IMR-90 (cell line): ENCODE measurements around the gene ADPRHL1. TPM values are rescaled to one million over a fixed set of nuclear protein-coding genes. Genes with fewer than 3 reads are reported as not detected.

Source experiments
- ATAC-seq: fragments of 200-7000 bp; cut with Tn5 transposase; 2 replicates; pipeline ENCODE4 v1.9.1; 2020; ENCODE audit warnings: low read depth, mild to moderate bottlenecking, moderate library complexity
- BruUV-seq: library from RNA; stranded (reverse); fragments of 400-500 nt; replicated peaks from 2 replicates; lab custom pipeline; 2021; lab: Mats Ljungman, UMichigan
- CTCF ChIA-PET: fragments of 300-600 bp; formaldehyde crosslinking; extraction: SDS; loops from one replicate; lab custom pipeline; 2021; ENCODE audit warnings: antibody characterized with exemption; lab: Yijun Ruan, JAX
- POLR2A ChIA-PET: fragments of 300-600 bp; sonication (Branson Sonifier 250); formaldehyde crosslinking; loops from one replicate; lab custom pipeline; 2022; ENCODE audit warnings: antibody characterized with exemption; ENCODE audit not compliant: unreplicated experiment; lab: Charles Lee
- DNase-seq: peaks from one replicate; pipeline ENCODE4 v3.0.0; 2013
- H2AFZ ChIP-seq: replicated peaks from 2 replicates; pipeline ENCODE3; 2013; ENCODE audit warnings: low read length, mild to moderate bottlenecking; ENCODE audit not compliant: poor library complexity
- H2AK5ac ChIP-seq: 2 replicates; pipeline ENCODE4 v1.6.1; 2013; ENCODE audit warnings: low read depth, low read length, inconsistent platforms
- H2AK9ac ChIP-seq: replicated peaks from 2 replicates; pipeline ENCODE3; 2013; ENCODE audit warnings: mild to moderate bottlenecking, low read depth, low read length, moderate library complexity; ENCODE audit not compliant: poor library complexity
- H2BK120ac ChIP-seq: 2 replicates; pipeline ENCODE4 v1.6.1; 2013; ENCODE audit warnings: low read depth, low read length, inconsistent platforms
- H2BK15ac ChIP-seq: 3 replicates; pipeline ENCODE4 v1.6.1; 2013; ENCODE audit warnings: low read depth, low read length, inconsistent platforms
- H2BK20ac ChIP-seq: 2 replicates; pipeline ENCODE4 v1.6.1; 2013; ENCODE audit warnings: low read depth, mild to moderate bottlenecking, inconsistent platforms, low read length, moderate library complexity
- H2BK5ac ChIP-seq: 2 replicates; pipeline ENCODE4 v1.6.1; 2013; ENCODE audit warnings: mild to moderate bottlenecking, low read depth, low read length, inconsistent platforms; ENCODE audit not compliant: poor library complexity, severe bottlenecking
- H3K14ac ChIP-seq: replicated peaks from 2 replicates; pipeline ENCODE4 v1.6.1; 2013; ENCODE audit warnings: low read depth, low read length, inconsistent platforms
- H3K18ac ChIP-seq: 2 replicates; pipeline ENCODE4 v1.6.1; 2013; ENCODE audit warnings: low read depth, low read length, control low read depth
- H3K23ac ChIP-seq: 2 replicates; pipeline ENCODE4 v1.6.1; 2013; ENCODE audit warnings: low read depth, low read length, inconsistent platforms
- H3K27ac ChIP-seq: 2 replicates; pipeline ENCODE4 v1.5.1; 2013; ENCODE audit warnings: mild to moderate bottlenecking, control low read depth, low read length; ENCODE audit not compliant: insufficient read depth
- H3K27me3 ChIP-seq: 2 replicates; pipeline ENCODE4 v1.6.1; 2013; ENCODE audit warnings: low read length; ENCODE audit not compliant: control insufficient read depth, insufficient read depth
- H3K36me3 ChIP-seq: 2 replicates; pipeline ENCODE4 v1.6.1; 2013; ENCODE audit warnings: low read length, mixed read lengths; ENCODE audit not compliant: control insufficient read depth, insufficient read depth
- H3K4ac ChIP-seq: 2 replicates; pipeline ENCODE4 v1.6.1; 2013; ENCODE audit warnings: low read depth, low read length, inconsistent platforms
- H3K4me1 ChIP-seq: 2 replicates; pipeline ENCODE4 v1.6.1; 2013; ENCODE audit warnings: low read length, mixed read lengths; ENCODE audit not compliant: control insufficient read depth, insufficient read depth
- H3K4me2 ChIP-seq: 2 replicates; pipeline ENCODE4 v1.6.1; 2013; ENCODE audit warnings: low read depth, mild to moderate bottlenecking, control low read depth, low read length, moderate library complexity
- H3K4me3 ChIP-seq: 2 replicates; pipeline ENCODE4 v1.5.1; 2013; ENCODE audit warnings: low read depth, mild to moderate bottlenecking, control low read depth, low read length, moderate library complexity; ENCODE audit not compliant: insufficient read depth
- H3K56ac ChIP-seq: 2 replicates; pipeline ENCODE4 v1.6.1; 2013; ENCODE audit warnings: low read length, inconsistent platforms; ENCODE audit not compliant: insufficient read depth; ENCODE audit errors: extremely low read depth
- H3K79me1 ChIP-seq, 2 experiments: 2 replicates each; pipeline ENCODE4 v1.6.1; 2013; ENCODE audit warnings: low read length in 2 of 2, inconsistent platforms in 1 of 2, low read depth in 1 of 2
- H3K9ac ChIP-seq: 2 replicates; pipeline ENCODE4 v1.6.1; 2013; ENCODE audit warnings: low read depth, low read length, control low read depth
- H3K9me1 ChIP-seq: 2 replicates; pipeline ENCODE4 v1.6.1; 2013; ENCODE audit warnings: low read length, inconsistent platforms; ENCODE audit not compliant: insufficient read depth
- H3K9me3 ChIP-seq: 2 replicates; pipeline ENCODE4 v1.6.1; 2013; ENCODE audit warnings: low read length; ENCODE audit not compliant: control insufficient read depth, insufficient read depth
- H4K20me1 ChIP-seq: 2 replicates; pipeline ENCODE4 v1.6.1; 2013; ENCODE audit warnings: low read length, inconsistent platforms; ENCODE audit not compliant: insufficient read depth
- H4K5ac ChIP-seq: 2 replicates; pipeline ENCODE4 v1.6.1; 2013; ENCODE audit warnings: mild to moderate bottlenecking, low read depth, low read length, control low read depth
- H4K8ac ChIP-seq, 2 experiments: 2 replicates each; pipeline ENCODE4 v1.6.1; 2013; ENCODE audit warnings: low read depth in 2 of 2, low read length in 2 of 2, control low read depth in 1 of 2, inconsistent platforms in 1 of 2
- H4K91ac ChIP-seq: 2 replicates; pipeline ENCODE4 v1.6.1; 2013; ENCODE audit warnings: low read depth, low read length, inconsistent platforms; ENCODE audit not compliant: insufficient read depth
- BHLHE40 ChIP-seq: fragments of 150-350 bp; IDR thresholded peaks from 2 replicates; pipeline ENCODE4 v1.6.1; 2016; ENCODE audit warnings: mild to moderate bottlenecking, low read depth, low read length
- CEBPB ChIP-seq: IDR thresholded peaks from 2 replicates; pipeline ENCODE4 v1.6.1; 2012; ENCODE audit warnings: low read depth, low read length, improper control_type of control experiment
- CHD1 ChIP-seq: IDR thresholded peaks from 2 replicates; pipeline ENCODE4 v1.6.1; 2012; ENCODE audit warnings: low read depth, low read length, improper control_type of control experiment
- FOS ChIP-seq: fragments of 150-350 bp; IDR thresholded peaks from 2 replicates; pipeline ENCODE4 v1.6.1; 2016; ENCODE audit warnings: low read depth, low read length
- MAFK ChIP-seq: IDR thresholded peaks from 2 replicates; pipeline ENCODE4 v1.6.1; 2012; ENCODE audit warnings: low read depth, low read length, improper control_type of control experiment
- MXI1 ChIP-seq: IDR thresholded peaks from 2 replicates; pipeline ENCODE4 v1.6.1; 2012; ENCODE audit warnings: low read depth, mild to moderate bottlenecking, low read length, moderate library complexity, borderline replicate concordance
- NFE2L2 ChIP-seq: fragments of 150-350 bp; IDR thresholded peaks from 2 replicates; pipeline ENCODE4 v1.6.1; 2016; ENCODE audit warnings: low read depth, mild to moderate bottlenecking, low read length
- POLR2A ChIP-seq: IDR thresholded peaks from 2 replicates; pipeline ENCODE4 v1.6.1; 2012; ENCODE audit warnings: mild to moderate bottlenecking, low read depth, low read length
- RAD21 ChIP-seq: IDR thresholded peaks from 2 replicates; pipeline ENCODE4 v1.6.1; 2012; ENCODE audit warnings: low read length, improper control_type of control experiment
- RCOR1 ChIP-seq: IDR thresholded peaks from 2 replicates; pipeline ENCODE4 v1.6.1; 2012; ENCODE audit warnings: mild to moderate bottlenecking, low read length, improper control_type of control experiment; ENCODE audit not compliant: insufficient replicate concordance
- RFX5 ChIP-seq: IDR thresholded peaks from 2 replicates; pipeline ENCODE4 v1.8.0; 2012; ENCODE audit warnings: low read depth, mild to moderate bottlenecking, low read length, moderate library complexity
- WGBS, 2 experiments: methylation state at CpG; one replicate each; pipeline versions ENCODE4 v1.1.5 to v1.1.7; 2013; ENCODE audit warnings: missing lambda C conversion rate in 2 of 2; ENCODE audit not compliant: insufficient read length in 1 of 2; ENCODE audit errors: extremely low coverage in 2 of 2; 5-methylcytosine and 5-hydroxymethylcytosine counted together
- dilution Hi-C: fragments of 300-500 bp; cut with HindIII; formaldehyde crosslinking; loops from one replicate; pipeline ENCODE4 v1.14.3; 2018; ENCODE audit warnings: low sequenced_read_pairs; ENCODE audit not compliant: unreplicated experiment
- in situ Hi-C: fragments of 300-500 bp; cut with MboI; formaldehyde crosslinking; loops from 3 replicates; pipeline ENCODE4 v1.14.3; 2019; ENCODE audit warnings: low sequenced_read_pairs, inconsistent platforms, mixed read lengths
- intact Hi-C: fragments of 100-400 bp; cut with micrococcal nuclease; formaldehyde crosslinking; loops from 2 replicates; pipeline ENCODE4 v1.10.0; 2022
- polyA plus RNA-seq, 3 experiments: library from polyadenylated mRNA; depleted of rRNA; stranded (reverse); fragments of >200 nt; gene quantifications; 2 replicates each; pipeline ENCODE4 v1.2.3, GENCODE V29; 2012; ENCODE audit warnings: low replicate concordance in 1 of 3
- total RNA-seq: library from RNA; depleted of rRNA; stranded (reverse); fragments of >200 nt; gene quantifications from 2 replicates; pipeline ENCODE4 v1.2.3, GENCODE V29; 2012
- TF ChIP-seq, protein P1 (sequence below): fragments of 150-350 bp; IDR thresholded peaks from 2 replicates; pipeline ENCODE4 v1.6.1; 2016; ENCODE audit warnings: low read depth, mild to moderate bottlenecking, low read length, moderate library complexity, borderline replicate concordance
- TF ChIP-seq, protein P2 (sequence below): fragments of 150-350 bp; IDR thresholded peaks from 2 replicates; pipeline ENCODE4 v1.6.1; 2017; ENCODE audit warnings: mild to moderate bottlenecking, antibody characterized with exemption, low read length, low read depth

The ADPRHL1 gene
- total and polyA plus RNA-seq, 2 of the 4 experiments (the other 2 are of a cell fraction), result 0.36 to 0.67 TPM

DNA sequence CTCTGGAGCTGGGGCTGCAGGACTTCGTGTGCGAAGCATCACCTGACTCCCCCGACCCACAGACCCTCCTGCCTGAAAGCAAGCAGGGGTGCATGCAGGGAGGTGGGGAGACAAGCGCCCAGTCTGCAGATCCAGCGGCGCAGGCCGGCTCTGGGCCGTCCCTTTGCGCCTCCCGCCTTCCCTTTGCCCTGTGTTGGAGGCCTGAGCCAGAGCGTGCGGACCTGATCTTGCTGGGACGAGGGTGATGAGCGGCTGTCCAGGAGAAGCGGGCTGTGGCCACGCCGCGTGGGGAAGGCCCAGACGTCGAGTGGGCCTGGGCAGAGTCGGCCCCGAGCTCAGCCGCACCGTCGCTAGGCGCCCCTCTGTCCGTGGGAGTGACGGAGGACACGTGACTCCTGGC is 84.1 kb downstream of the ADPRHL1 start:
- no peaks in the 10 kb centered on the region for H3K4me1 ChIP-seq
- no peak overlapping the region for H4K91ac ChIP-seq
- H3K4me3 ChIP-seq, result no peak overlapping the region
- H3K79me1 ChIP-seq, result no peaks in the 10 kb centered on the region
- H2BK15ac ChIP-seq, result no peak overlapping the region
- no peaks in the 10 kb centered on the region for H4K20me1 ChIP-seq
- TF ChIP-seq MXI1, result no peak
- no peak for TF ChIP-seq POLR2A
- no peak for TF ChIP-seq MAFK
- TF ChIP-seq FOS, result no peak
- TF ChIP-seq, protein P1, sequence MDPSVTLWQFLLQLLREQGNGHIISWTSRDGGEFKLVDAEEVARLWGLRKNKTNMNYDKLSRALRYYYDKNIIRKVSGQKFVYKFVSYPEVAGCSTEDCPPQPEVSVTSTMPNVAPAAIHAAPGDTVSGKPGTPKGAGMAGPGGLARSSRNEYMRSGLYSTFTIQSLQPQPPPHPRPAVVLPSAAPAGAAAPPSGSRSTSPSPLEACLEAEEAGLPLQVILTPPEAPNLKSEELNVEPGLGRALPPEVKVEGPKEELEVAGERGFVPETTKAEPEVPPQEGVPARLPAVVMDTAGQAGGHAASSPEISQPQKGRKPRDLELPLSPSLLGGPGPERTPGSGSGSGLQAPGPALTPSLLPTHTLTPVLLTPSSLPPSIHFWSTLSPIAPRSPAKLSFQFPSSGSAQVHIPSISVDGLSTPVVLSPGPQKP, result no peak
- no peak for TF ChIP-seq RFX5
- no peak for TF ChIP-seq RAD21
- TF ChIP-seq, protein P2, sequence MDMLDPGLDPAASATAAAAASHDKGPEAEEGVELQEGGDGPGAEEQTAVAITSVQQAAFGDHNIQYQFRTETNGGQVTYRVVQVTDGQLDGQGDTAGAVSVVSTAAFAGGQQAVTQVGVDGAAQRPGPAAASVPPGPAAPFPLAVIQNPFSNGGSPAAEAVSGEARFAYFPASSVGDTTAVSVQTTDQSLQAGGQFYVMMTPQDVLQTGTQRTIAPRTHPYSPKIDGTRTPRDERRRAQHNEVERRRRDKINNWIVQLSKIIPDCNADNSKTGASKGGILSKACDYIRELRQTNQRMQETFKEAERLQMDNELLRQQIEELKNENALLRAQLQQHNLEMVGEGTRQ, result no peak
- no peak for TF ChIP-seq CEBPB
- no peak for TF ChIP-seq NFE2L2
- TF ChIP-seq BHLHE40, result no peak
- no peak for TF ChIP-seq RCOR1
- TF ChIP-seq CHD1, result no peak
- H3K18ac ChIP-seq, result no peak overlapping the region
- no peaks in the 10 kb centered on the region for H3K9me1 ChIP-seq
- no peaks in the 10 kb centered on the region for H3K36me3 ChIP-seq
- WGBS, 2 experiments, result 86% methylated on average over 19 of the region's 29 CpGs; no CpG with 5 or more reads in 1 of the 2 experiments
- ATAC-seq (no peak), DNase-seq (no peak)
- ChIA-PET POLR2A (no interaction called here), CTCF (no interaction called here)
- peaks cover 14% of the 10 kb centered on the region; the same call in 1 of the 2 replicates for H3K27me3 ChIP-seq
- no peak overlapping the region for H3K56ac ChIP-seq
- H3K23ac ChIP-seq, result no peak overlapping the region
- no peak overlapping the region for H3K14ac ChIP-seq
- intact Hi-C loops (no loop called here), dilution Hi-C loops (no loop called here), in situ Hi-C loops (no loop called here)
- no peak overlapping the region for H3K4me2 ChIP-seq
- no peaks in the 10 kb centered on the region for H3K9me3 ChIP-seq
- no peak overlapping the region for H2AK9ac ChIP-seq
- no peak overlapping the region for H3K27ac ChIP-seq
- no peak overlapping the region for H3K4ac ChIP-seq
- H4K8ac ChIP-seq, result no peak overlapping the region
- no peak overlapping the region for H3K9ac ChIP-seq
- no peak overlapping the region for H2BK5ac ChIP-seq
- no peak overlapping the region for H2BK120ac ChIP-seq
- no TSS peak for BruUV-seq
- H2AFZ ChIP-seq, result no peak overlapping the region
- H2BK20ac ChIP-seq, result no peak overlapping the region
- H2AK5ac ChIP-seq, result no peak overlapping the region
- H4K5ac ChIP-seq, result no peak overlapping the region
